Measurements from ENCODE around the gene KRTAP5-3. TPM values are rescaled to one million over a fixed set of nuclear protein-coding genes. Genes with fewer than 3 reads are reported as not detected.

The KRTAP5-3 gene
- total RNA-seq, 1 experiment from 2014 or later: not detected

GRCh38 chr11:1652442-1652770, 44.1 kb upstream of the KRTAP5-3 start:
- Mint-ChIP-seq H3K9me3 (peaks cover 0 to 2% of the 10 kb centered on the region in 2 experiments; a peak in 1 of 5 replicates), H3K4me1 (peaks cover 4 to 9% of the 10 kb centered on the region in 2 experiments; a peak in 3 of 4 replicates), H3K4me3 (no peak overlapping the region), H3K36me3 (ENCODE audit: insufficient read depth in 1 of 3, low read depth in 3 of 3) (no peaks in the 10 kb centered on the region), H3K27ac (no peak overlapping the region), H3K27me3 (ENCODE audit: low read depth) (peaks cover 45% of the 10 kb centered on the region)
- no peak overlapping the region for H4K8ac ChIP-seq (replicated peaks; ENCODE audit: insufficient read length, low read depth, low read length)
- H2BK120ac ChIP-seq (ENCODE audit: low read depth, low read length, poor library complexity, severe bottlenecking): no peak overlapping the region
- H2BK12ac ChIP-seq (ENCODE audit: insufficient read length, low read depth, low read length): no peak overlapping the region
- no peaks in the 10 kb centered on the region; the same call in 1 of the 2 replicates for H3K27me3 ChIP-seq (ENCODE audit: insufficient read depth, low read length)
- H3K56ac ChIP-seq (ENCODE audit: insufficient read length, low read depth, low read length): no peak overlapping the region
- no peak overlapping the region for H3K4ac ChIP-seq (ENCODE audit: low read depth, low read length)
- H4K5ac ChIP-seq (ENCODE audit: insufficient read length, low read depth, low read length): no peak overlapping the region
- no peaks in the 10 kb centered on the region for H3K79me2 ChIP-seq (ENCODE audit: insufficient read depth, low read length)
- no peaks in the 10 kb centered on the region for H3K4me1 ChIP-seq (ENCODE audit: insufficient read depth, low read length)
- no peaks in the 10 kb centered on the region for H3K79me1 ChIP-seq (ENCODE audit: insufficient read depth, low read depth, low read length, poor library complexity, severe bottlenecking)
- H3K18ac ChIP-seq (ENCODE audit: insufficient read length, low read depth, low read length): no peak overlapping the region
- H3K9ac ChIP-seq (ENCODE audit: extremely low read depth, insufficient read length, low read length): no peak overlapping the region
- H2BK20ac ChIP-seq (ENCODE audit: low read depth, low read length, poor library complexity, severe bottlenecking): no peak overlapping the region
- no peak overlapping the region for H3T11ph ChIP-seq (ENCODE audit: low read length)
- no peak overlapping the region for H3K4me2 ChIP-seq (ENCODE audit: insufficient read depth, insufficient read length, low read length)
- H3K23me2 ChIP-seq (ENCODE audit: insufficient read length, low read depth, low read length, poor library complexity, severe bottlenecking): no peaks in the 10 kb centered on the region
- H2BK15ac ChIP-seq (ENCODE audit: low read depth, low read length): no peak overlapping the region
- H3K23ac ChIP-seq (ENCODE audit: insufficient read length, low read depth, low read length): no peak overlapping the region
- TF ChIP-seq CTCF (conservative IDR thresholded peaks at IDR 0.05): no peak
- H3K14ac ChIP-seq (ENCODE audit: insufficient read depth, low read length): no peak overlapping the region
- WGBS (ENCODE audit: extremely low coverage, insufficient read length, low lambda C conversion rate): no CpG with 5 or more reads among the region's 20 CpGs
- H3K27ac ChIP-seq (ENCODE audit: insufficient read length, low read depth, low read length): no peak overlapping the region
- no peak for DNase-seq
- no peaks in the 10 kb centered on the region for H4K20me1 ChIP-seq (ENCODE audit: control insufficient read depth, insufficient read depth, insufficient read length)
- H4K91ac ChIP-seq (ENCODE audit: insufficient read length, low read depth, low read length): no peak overlapping the region
- H3K9me3 ChIP-seq (ENCODE audit: control insufficient read depth, low read depth, low read length): no peaks in the 10 kb centered on the region
- no peak overlapping the region for H2AK5ac ChIP-seq (ENCODE audit: insufficient read length, low read length)
- no peak overlapping the region for H2AFZ ChIP-seq (ENCODE audit: low read length)
- H2BK5ac ChIP-seq (ENCODE audit: insufficient read length, low read length): no peak overlapping the region
